Transverse colon (tissue), 4 donors: Measurements from ENCODE around the gene ADGRG4. TPM values are rescaled to one million over a fixed set of nuclear protein-coding genes. Genes with fewer than 3 reads are reported as not detected.

Source experiments
- DNase-seq: peaks from one replicate; pipeline ENCODE4 v3.0.0-alpha.2; 2019
- H3K27ac ChIP-seq, 4 donors: fragments of 200-600 bp; sonication (generic); 2 replicates each; pipeline ENCODE4 v1.5.1; 2016 to 2018; ENCODE audit warnings: inconsistent platforms in 4 of 4
- H3K27me3 ChIP-seq: fragments of 200-600 bp; sonication (generic); 2 replicates; pipeline ENCODE4 v1.5.1; 2017; ENCODE audit warnings: inconsistent platforms
- H3K36me3 ChIP-seq, 4 donors: fragments of 200-600 bp; sonication (generic); 2 replicates each; pipeline ENCODE4 v1.5.1; 2017 to 2019; ENCODE audit warnings: inconsistent platforms in 4 of 4
- H3K4me1 ChIP-seq, 4 donors: fragments of 200-600 bp; sonication (generic); 2 replicates each; pipeline ENCODE4 v1.5.1; 2017 to 2020; ENCODE audit warnings: inconsistent platforms in 4 of 4
- H3K4me3 ChIP-seq, 4 donors: fragments of 200-600 bp; sonication (generic); 1 replicate in 1 of 4; 2 replicates in 3 of 4; pipeline versions ENCODE4 v1.5.1 to v1.6.1; 2017 to 2019; ENCODE audit warnings: inconsistent platforms in 4 of 4
- H3K9me3 ChIP-seq, 2 donors: fragments of 200-600 bp; sonication (generic); 2 replicates each; pipeline ENCODE4 v1.5.1; 2017 to 2019; ENCODE audit warnings: inconsistent platforms in 2 of 2
- EP300 ChIP-seq: sonication (generic); formaldehyde crosslinking; IDR thresholded peaks from one replicate; pipeline ENCODE4 v1.6.1; 2017; ENCODE audit warnings: antibody characterized with exemption, low read depth
- POLR2A ChIP-seq: fragments of 450-650 bp; IDR thresholded peaks from one replicate; pipeline ENCODE4 v1.6.1; 2016; ENCODE audit warnings: antibody characterized with exemption, mild to moderate bottlenecking, moderate library complexity
- POLR2AphosphoS5 ChIP-seq, 3 donors: sonication (generic); formaldehyde crosslinking; IDR thresholded peaks; one replicate each; pipeline ENCODE4 v1.6.1; 2016; ENCODE audit warnings: antibody characterized with exemption in 3 of 3
- WGBS, 2 donors: methylation state at CpG; one replicate each; pipeline ENCODE4 v1.1.5; 2018; ENCODE audit warnings: low coverage in 1 of 2; 5-methylcytosine and 5-hydroxymethylcytosine counted together
- in situ Hi-C, 4 donors: fragments of 200-750 bp; cut with MboI; loops; one replicate each; pipeline versions ENCODE4 v1.15.0 to v1.15.1; 2017; ENCODE audit warnings: low sequenced_read_pairs in 3 of 4, low pct_ligation_motif_present in 1 of 4, low pct_unique_long_range_greater_than_20kb in 1 of 4
- intact Hi-C: fragments of 100-400 bp; cut with DNase I; formaldehyde crosslinking; loops from one replicate; pipeline ENCODE4 v1.15.1; 2023; ENCODE audit warnings: low total_unique reads
- total RNA-seq, 4 donors: library from RNA; depleted of rRNA; stranded (reverse); fragments of >200 nt; gene quantifications; one replicate each; pipeline ENCODE4 v1.1.0, GENCODE V29; 2016
- TF ChIP-seq, protein P1 (sequence below), 5 experiments: fragments of 200-600 bp in 3 of 5; fragments of 450-650 bp in 2 of 5; sonication (generic) in 3 of 5; IDR thresholded peaks; 1 replicate in 2 of 5; 2 replicates in 3 of 5; pipeline ENCODE4 v1.5.1; 2016 to 2017; ENCODE audit warnings: antibody characterized with exemption in 5 of 5, inconsistent platforms in 3 of 5, mild to moderate bottlenecking in 2 of 5, moderate library complexity in 1 of 5

ADGRG4 gene
- total RNA-seq, 4 donors from 2014 or later: under 0.01 TPM; not detected in 3

- TF ChIP-seq, protein P1, sequence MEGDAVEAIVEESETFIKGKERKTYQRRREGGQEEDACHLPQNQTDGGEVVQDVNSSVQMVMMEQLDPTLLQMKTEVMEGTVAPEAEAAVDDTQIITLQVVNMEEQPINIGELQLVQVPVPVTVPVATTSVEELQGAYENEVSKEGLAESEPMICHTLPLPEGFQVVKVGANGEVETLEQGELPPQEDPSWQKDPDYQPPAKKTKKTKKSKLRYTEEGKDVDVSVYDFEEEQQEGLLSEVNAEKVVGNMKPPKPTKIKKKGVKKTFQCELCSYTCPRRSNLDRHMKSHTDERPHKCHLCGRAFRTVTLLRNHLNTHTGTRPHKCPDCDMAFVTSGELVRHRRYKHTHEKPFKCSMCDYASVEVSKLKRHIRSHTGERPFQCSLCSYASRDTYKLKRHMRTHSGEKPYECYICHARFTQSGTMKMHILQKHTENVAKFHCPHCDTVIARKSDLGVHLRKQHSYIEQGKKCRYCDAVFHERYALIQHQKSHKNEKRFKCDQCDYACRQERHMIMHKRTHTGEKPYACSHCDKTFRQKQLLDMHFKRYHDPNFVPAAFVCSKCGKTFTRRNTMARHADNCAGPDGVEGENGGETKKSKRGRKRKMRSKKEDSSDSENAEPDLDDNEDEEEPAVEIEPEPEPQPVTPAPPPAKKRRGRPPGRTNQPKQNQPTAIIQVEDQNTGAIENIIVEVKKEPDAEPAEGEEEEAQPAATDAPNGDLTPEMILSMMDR (IDR thresholded peaks at IDR 0.05): no peak
- TF ChIP-seq EP300 (no peak), POLR2A (no peak), POLR2AphosphoS5 (IDR thresholded peaks at IDR 0.05) (no peak)
- DNase-seq: no peak
- in situ Hi-C loops (no loop called here), intact Hi-C loops (no loop called here)
- no peak overlapping the region for H3K4me3 ChIP-seq
- no peaks in the 10 kb centered on the region for H3K36me3 ChIP-seq
- no peaks in the 10 kb centered on the region for H3K9me3 ChIP-seq
- H3K4me1 ChIP-seq: no peaks in the 10 kb centered on the region
- H3K27me3 ChIP-seq: no peaks in the 10 kb centered on the region
- no peak overlapping the region for H3K27ac ChIP-seq
Observed at GRCh38 chrX:136319600-136319999, 18.8 kb downstream of the ADGRG4 start.

GRCh38 chrX:136321532-136321931 is 20.8 kb downstream of the ADGRG4 start:
- H3K4me3 ChIP-seq: no peak overlapping the region
- no peaks in the 10 kb centered on the region for H3K27me3 ChIP-seq
- H3K9me3 ChIP-seq: no peaks in the 10 kb centered on the region
- in situ Hi-C loops: no loop called here
- 65% methylated on average over 3 of the region's 3 CpGs; no CpG with 5 or more reads in 1 of the 2 donors for whole genome bisulfite sequencing, 2 donors
- no peak for TF ChIP-seq EP300
- TF ChIP-seq POLR2AphosphoS5 (IDR thresholded peaks at IDR 0.05): no peak
- TF ChIP-seq POLR2A: no peak
- TF ChIP-seq, protein P1 (IDR thresholded peaks at IDR 0.05): no peak
- H3K4me1 ChIP-seq: no peaks in the 10 kb centered on the region
- H3K36me3 ChIP-seq: no peaks in the 10 kb centered on the region
- H3K27ac ChIP-seq: no peak overlapping the region
- intact Hi-C loops: no loop called here
- DNase-seq: no peak

DNA sequence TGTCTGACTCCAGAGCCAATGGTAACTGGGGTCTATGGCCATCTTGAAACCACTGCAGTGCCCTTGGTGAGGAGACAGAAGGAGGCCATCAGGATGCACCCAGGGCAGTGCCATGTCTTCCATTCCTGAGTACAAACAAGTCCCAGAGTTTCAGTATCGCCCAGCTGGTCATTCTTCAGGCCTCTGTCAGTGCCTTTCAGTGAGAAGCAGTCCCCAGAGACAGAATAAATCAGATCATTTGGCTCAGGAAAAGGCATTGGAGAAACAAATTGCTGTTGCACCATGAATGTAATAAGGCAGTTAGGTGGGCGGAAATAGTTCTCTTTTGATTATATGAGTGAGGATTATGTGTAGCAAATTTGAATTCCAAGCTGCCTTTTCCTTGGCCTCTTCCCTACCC is 21.3 kb downstream of the ADGRG4 start:
- DNase-seq: no peak
- in situ Hi-C loops (no loop called here), intact Hi-C loops (no loop called here)

DNA sequence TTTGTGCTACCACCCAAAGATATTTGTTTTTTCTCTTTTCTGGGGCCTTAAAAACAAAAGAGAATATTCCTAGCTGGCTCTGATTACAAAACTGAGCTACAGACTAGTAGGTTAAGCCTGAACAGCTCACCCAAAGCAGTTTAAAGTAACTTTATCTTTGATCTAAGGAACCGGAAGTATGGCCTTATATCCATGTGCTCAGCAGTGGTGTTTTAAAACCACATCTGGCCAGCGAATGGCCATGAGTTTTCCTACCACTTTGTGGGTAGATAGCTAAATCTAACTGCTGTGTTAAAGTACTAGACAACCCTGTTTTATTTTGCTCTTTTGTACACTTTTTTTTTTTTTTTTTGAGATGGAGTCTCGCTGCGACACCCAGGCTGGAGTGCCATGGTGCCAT is 24.6 kb downstream of the ADGRG4 start:
- in situ Hi-C loops (no loop called here), intact Hi-C loops (no loop called here)
- H3K36me3 ChIP-seq: no peaks in the 10 kb centered on the region
- DNase-seq: no peak
- H3K9me3 ChIP-seq: no peaks in the 10 kb centered on the region
- no peaks in the 10 kb centered on the region for H3K4me1 ChIP-seq
- H3K27me3 ChIP-seq: no peaks in the 10 kb centered on the region
- TF ChIP-seq POLR2A (no peak), EP300 (no peak), POLR2AphosphoS5 (IDR thresholded peaks at IDR 0.05) (no peak)
- TF ChIP-seq, protein P1 (IDR thresholded peaks at IDR 0.05): no peak
- 77% methylated on average over 4 of the region's 4 CpGs; no CpG with 5 or more reads in 1 of the 2 donors for WGBS, 2 donors
- no peak overlapping the region for H3K4me3 ChIP-seq
- no peak overlapping the region for H3K27ac ChIP-seq

More for the DNA sequence above, 21.3 kb downstream of the ADGRG4 start:
- no peak for TF ChIP-seq POLR2AphosphoS5 (IDR thresholded peaks at IDR 0.05)
- TF ChIP-seq, protein P1 (IDR thresholded peaks at IDR 0.05): no peak
- TF ChIP-seq POLR2A: no peak
- no peak for TF ChIP-seq EP300
- H3K4me3 ChIP-seq: no peak overlapping the region
- no peaks in the 10 kb centered on the region for H3K36me3 ChIP-seq
- H3K27ac ChIP-seq: no peak overlapping the region
- no peaks in the 10 kb centered on the region for H3K4me1 ChIP-seq
- H3K27me3 ChIP-seq: no peaks in the 10 kb centered on the region
- 50% methylated on average over 2 of the region's 2 CpGs; no CpG with 5 or more reads in 1 of the 2 donors for WGBS, 2 donors
- no peaks in the 10 kb centered on the region for H3K9me3 ChIP-seq
